T-helper 2 cell treated with Interferon-gamma antibody and Interleukin-4, amounts not matched to agents 5 μg/mL and 100 μg/mL, for 36 hours (primary cell): ENCODE results near the gene AOPEP.
"Not testable (repeated sequence)": the region's sequence is repeated elsewhere in the genome, so short reads cannot be mapped to it uniquely, and the experiment has no call there.

Source experiments
- DNase-seq: peaks from one replicate; pipeline ENCODE4 v3.0.0; 2021; ENCODE audit warnings: low spot score
- H3K27ac Mint-ChIP-seq: one replicate; pipeline ENCODE4 v1.8.0; 2021; ENCODE audit warnings: mild to moderate bottlenecking, mixed read lengths
- H3K27me3 Mint-ChIP-seq: one replicate; pipeline ENCODE4 v1.8.0; 2021; ENCODE audit warnings: low read depth, mixed read lengths
- H3K36me3 Mint-ChIP-seq: one replicate; pipeline ENCODE4 v1.8.0; 2021; ENCODE audit warnings: low read depth, mixed read lengths
- H3K4me1 Mint-ChIP-seq: one replicate; pipeline ENCODE4 v1.8.0; 2021; ENCODE audit warnings: low read depth, mixed read lengths
- H3K4me3 Mint-ChIP-seq: one replicate; pipeline ENCODE4 v1.8.0; 2022; ENCODE audit warnings: mild to moderate bottlenecking, moderate library complexity, mixed read lengths
- H3K9me3 Mint-ChIP-seq: one replicate; pipeline ENCODE4 v1.8.0; 2021; ENCODE audit warnings: mixed read lengths

AOPEP gene

DNA sequence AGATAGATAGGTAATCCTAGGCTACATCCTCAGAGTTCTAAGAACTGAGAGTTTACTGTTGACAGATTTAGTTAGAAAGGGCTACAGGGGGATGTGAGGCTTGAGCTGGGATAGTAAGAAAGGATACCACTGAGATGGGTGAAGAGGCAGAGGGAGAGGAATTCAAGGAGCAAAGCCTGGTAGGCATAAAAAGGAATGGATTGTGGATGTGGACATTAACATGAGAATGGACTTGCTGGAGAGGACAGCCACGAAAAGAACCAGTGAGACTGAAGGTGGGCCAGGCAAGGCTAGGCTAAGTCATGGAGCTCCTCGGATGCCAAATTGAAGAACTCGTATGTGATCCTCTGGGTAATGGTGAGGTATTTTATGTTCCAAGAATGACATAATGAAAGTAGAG is 211.9 kb downstream of the AOPEP start:
- H3K4me3 Mint-ChIP-seq: no peak overlapping the region
- H3K27ac Mint-ChIP-seq: no peak overlapping the region
- no peaks in the 10 kb centered on the region for H3K9me3 Mint-ChIP-seq
- peaks cover 2% of the 10 kb centered on the region for H3K36me3 Mint-ChIP-seq
- no peaks in the 10 kb centered on the region for H3K27me3 Mint-ChIP-seq
- no peak for DNase-seq
- no peaks in the 10 kb centered on the region for H3K4me1 Mint-ChIP-seq

DNA sequence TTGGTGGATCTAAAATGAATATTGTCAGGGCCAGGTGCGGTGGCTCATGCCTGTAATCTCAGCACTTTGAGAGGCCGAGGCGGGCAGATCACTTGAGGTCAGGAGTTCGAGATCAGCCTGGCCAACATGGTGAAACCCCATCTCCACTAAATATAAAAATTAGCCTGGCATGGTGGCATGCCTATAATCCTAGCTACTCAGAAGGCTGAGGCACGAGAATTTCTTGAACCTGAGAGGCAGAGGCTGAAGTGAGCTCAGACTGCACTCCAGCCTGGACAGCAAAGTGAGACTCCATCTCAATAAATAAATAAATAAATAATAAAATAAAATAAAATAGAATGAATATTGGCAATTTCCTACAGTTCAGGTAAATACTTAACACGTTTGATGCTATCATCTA is 213.8 kb downstream of the AOPEP start:
- not testable (repeated sequence) for H3K27me3 Mint-ChIP-seq, H3K9me3 Mint-ChIP-seq, H3K4me3 Mint-ChIP-seq, DNase-seq, H3K36me3 Mint-ChIP-seq, H3K4me1 Mint-ChIP-seq, H3K27ac Mint-ChIP-seq

DNA sequence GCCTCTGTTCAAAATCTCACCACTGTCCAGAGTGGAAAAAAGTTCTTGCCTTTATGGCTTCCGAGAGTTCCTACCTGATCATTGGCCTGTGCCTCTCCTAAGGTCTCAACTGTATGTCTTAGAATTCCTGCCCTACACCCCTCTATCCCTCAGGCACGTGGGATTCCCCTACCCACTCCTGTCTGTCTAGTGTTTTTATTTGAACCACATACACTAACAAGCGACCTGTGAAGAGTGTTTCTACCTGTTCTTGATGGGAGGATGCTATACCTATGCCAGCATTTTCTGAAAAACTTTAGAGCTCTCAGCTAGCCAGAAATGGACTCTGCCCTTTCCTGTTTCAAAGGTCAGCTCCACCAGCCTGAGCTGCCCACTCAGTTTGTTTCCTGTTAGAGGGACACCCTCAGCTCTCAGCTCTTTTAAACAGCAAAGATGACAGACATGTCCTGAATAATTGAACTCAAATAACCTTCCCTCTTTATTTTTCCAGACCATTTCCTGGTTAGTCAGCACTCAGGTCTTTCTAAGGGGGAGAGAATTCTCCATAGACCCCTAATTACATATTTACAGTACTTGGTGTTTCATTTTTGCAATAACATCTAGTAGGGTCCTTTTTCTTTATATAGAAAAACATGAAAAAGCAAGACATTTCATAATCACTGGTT is 214.8 kb downstream of the AOPEP start:
- DNase-seq: no peak
- Mint-ChIP-seq H3K36me3 (peaks cover 2% of the 10 kb centered on the region), H3K27ac (no peak overlapping the region), H3K4me1 (no peaks in the 10 kb centered on the region), H3K27me3 (no peaks in the 10 kb centered on the region), H3K9me3 (no peaks in the 10 kb centered on the region), H3K4me3 (no peak overlapping the region)

DNA sequence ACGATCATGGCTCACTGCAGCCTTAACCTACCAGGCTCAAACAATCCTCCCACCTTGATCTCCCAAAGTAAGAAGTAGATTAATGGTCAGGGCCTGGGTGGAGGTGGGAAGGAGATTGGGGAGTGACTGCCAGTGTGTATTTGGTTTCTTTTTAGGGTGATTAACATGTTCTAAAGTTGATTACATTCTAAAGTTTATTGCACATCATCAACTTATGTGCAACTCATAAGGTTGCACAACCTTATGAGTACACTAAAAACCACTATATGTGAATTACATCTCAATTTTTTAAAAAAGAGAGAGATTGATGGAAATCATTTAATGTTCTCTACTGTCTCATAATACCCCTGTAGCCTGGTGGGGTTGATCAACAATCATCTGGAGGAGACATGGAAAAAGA is 218.1 kb downstream of the AOPEP start:
- no peak for DNase-seq
- H3K36me3 Mint-ChIP-seq: no peaks in the 10 kb centered on the region
- no peaks in the 10 kb centered on the region for H3K27me3 Mint-ChIP-seq
- H3K4me1 Mint-ChIP-seq: peaks cover 3% of the 10 kb centered on the region
- no peak overlapping the region for H3K27ac Mint-ChIP-seq
- H3K9me3 Mint-ChIP-seq: no peaks in the 10 kb centered on the region
- H3K4me3 Mint-ChIP-seq: no peak overlapping the region

GRCh38 chr9:94945197-94946144 is 219.0 kb downstream of the AOPEP start:
- Mint-ChIP-seq H3K4me3 (no peak overlapping the region), H3K4me1 (peaks cover 3% of the 10 kb centered on the region), H3K27ac (no peak overlapping the region), H3K27me3 (no peaks in the 10 kb centered on the region), H3K36me3 (no peaks in the 10 kb centered on the region), H3K9me3 (no peaks in the 10 kb centered on the region)
- DNase-seq: no peak

GRCh38 chr9:94946256-94946655 is 219.8 kb downstream of the AOPEP start:
- no peaks in the 10 kb centered on the region for H3K27me3 Mint-ChIP-seq
- no peak overlapping the region for H3K4me3 Mint-ChIP-seq
- DNase-seq: no peak
- no peaks in the 10 kb centered on the region for H3K36me3 Mint-ChIP-seq
- H3K4me1 Mint-ChIP-seq: peaks cover 10% of the 10 kb centered on the region
- no peaks in the 10 kb centered on the region for H3K9me3 Mint-ChIP-seq
- no peak overlapping the region for H3K27ac Mint-ChIP-seq

- no peak overlapping the region for H3K4me3 Mint-ChIP-seq
- no peak for DNase-seq
- peaks cover 30% of the 10 kb centered on the region for H3K4me1 Mint-ChIP-seq
- H3K27ac Mint-ChIP-seq: no peak overlapping the region
- no peaks in the 10 kb centered on the region for H3K36me3 Mint-ChIP-seq
- no peaks in the 10 kb centered on the region for H3K9me3 Mint-ChIP-seq
- H3K27me3 Mint-ChIP-seq: no peaks in the 10 kb centered on the region
Observed at GRCh38 chr9:94948567-94949235, 222.2 kb downstream of the AOPEP start.

DNA sequence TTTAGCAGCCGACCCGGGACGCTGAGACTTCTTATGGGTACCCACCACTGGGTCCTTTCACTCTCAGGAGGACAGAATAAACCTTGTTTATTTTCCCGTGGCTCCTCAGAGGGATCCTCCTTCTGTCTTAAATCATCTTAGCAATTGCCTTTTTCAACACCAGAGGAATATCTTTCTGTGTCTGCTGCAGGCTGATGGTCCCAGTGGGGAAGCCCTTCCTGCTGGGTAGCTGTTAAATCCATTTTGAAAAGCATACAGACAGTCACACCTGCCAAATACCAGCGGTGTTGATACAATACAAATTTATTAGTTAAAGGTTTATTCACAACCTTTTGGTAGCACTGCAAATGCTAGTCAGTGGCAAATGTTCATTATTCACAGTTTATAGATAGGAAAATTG is 222.9 kb downstream of the AOPEP start:
- H3K4me3 Mint-ChIP-seq: no peak overlapping the region

GRCh38 chr9:94950040-94950578 is 223.6 kb downstream of the AOPEP start:
- no peak for DNase-seq
- Mint-ChIP-seq H3K9me3 (no peaks in the 10 kb centered on the region), H3K27me3 (no peaks in the 10 kb centered on the region), H3K4me3 (no peak overlapping the region), H3K27ac (no peak overlapping the region), H3K36me3 (no peaks in the 10 kb centered on the region), H3K4me1 (peaks cover 30% of the 10 kb centered on the region)

More for the DNA sequence above, 222.9 kb downstream of the AOPEP start:
- Mint-ChIP-seq H3K4me1 (peaks cover 30% of the 10 kb centered on the region), H3K9me3 (no peaks in the 10 kb centered on the region), H3K36me3 (no peaks in the 10 kb centered on the region), H3K27ac (no peak overlapping the region), H3K27me3 (no peaks in the 10 kb centered on the region)
- no peak for DNase-seq

- Mint-ChIP-seq H3K9me3 (no peaks in the 10 kb centered on the region), H3K4me1 (peaks cover 30% of the 10 kb centered on the region), H3K36me3 (peaks cover 4% of the 10 kb centered on the region), H3K4me3 (peak overlapping the region; percentile 59), H3K27ac (no peak overlapping the region), H3K27me3 (no peaks in the 10 kb centered on the region)
- DNase-seq: no peak
Observed at GRCh38 chr9:94950579-94951323, 224.3 kb downstream of the AOPEP start.

DNA sequence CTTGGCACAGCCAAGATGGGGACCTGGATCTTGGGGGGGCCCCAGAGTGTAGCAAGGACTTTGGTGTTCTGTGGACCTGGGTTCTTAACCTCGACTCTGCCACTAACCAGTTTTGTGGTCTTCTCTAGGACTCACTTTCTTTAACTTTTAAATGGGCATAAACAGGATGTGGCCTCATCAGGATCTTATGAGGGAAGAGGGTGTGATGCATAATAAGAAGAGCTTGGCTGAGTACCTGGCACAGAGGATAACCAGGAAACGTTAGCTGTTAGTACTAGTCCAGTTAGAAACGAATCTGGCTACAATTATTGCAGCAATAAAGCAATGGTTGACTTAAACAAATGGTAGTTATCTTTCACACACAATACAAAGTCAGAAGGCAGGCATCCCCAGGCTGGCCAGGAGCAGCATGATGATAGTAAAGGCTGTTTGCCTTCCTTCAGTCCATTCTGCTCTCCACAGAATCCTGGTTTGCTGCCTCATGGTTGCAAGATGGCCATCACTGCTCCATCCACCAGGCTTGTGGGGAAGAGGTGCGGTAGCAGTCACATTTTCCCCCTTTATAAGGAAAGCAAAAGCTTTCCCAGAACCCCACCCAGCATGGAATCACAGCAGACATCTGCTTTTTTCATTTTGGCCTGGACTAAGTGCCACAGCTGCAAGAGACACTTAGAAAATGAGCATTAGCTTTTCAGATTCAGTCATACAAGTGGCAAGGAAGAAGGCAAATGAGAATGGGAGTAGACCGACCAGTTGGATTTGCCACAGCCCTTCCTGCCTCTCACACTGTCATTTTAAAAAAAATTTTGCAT is 225.0 kb downstream of the AOPEP start:
- peak overlapping the region; percentile 17 for H3K27ac Mint-ChIP-seq
- peaks cover 4% of the 10 kb centered on the region for H3K36me3 Mint-ChIP-seq
- H3K9me3 Mint-ChIP-seq: no peaks in the 10 kb centered on the region
- H3K4me3 Mint-ChIP-seq: peak overlapping the region; percentile 59
- no peak for DNase-seq
- H3K27me3 Mint-ChIP-seq: no peaks in the 10 kb centered on the region
- peaks cover 30% of the 10 kb centered on the region for H3K4me1 Mint-ChIP-seq

DNA sequence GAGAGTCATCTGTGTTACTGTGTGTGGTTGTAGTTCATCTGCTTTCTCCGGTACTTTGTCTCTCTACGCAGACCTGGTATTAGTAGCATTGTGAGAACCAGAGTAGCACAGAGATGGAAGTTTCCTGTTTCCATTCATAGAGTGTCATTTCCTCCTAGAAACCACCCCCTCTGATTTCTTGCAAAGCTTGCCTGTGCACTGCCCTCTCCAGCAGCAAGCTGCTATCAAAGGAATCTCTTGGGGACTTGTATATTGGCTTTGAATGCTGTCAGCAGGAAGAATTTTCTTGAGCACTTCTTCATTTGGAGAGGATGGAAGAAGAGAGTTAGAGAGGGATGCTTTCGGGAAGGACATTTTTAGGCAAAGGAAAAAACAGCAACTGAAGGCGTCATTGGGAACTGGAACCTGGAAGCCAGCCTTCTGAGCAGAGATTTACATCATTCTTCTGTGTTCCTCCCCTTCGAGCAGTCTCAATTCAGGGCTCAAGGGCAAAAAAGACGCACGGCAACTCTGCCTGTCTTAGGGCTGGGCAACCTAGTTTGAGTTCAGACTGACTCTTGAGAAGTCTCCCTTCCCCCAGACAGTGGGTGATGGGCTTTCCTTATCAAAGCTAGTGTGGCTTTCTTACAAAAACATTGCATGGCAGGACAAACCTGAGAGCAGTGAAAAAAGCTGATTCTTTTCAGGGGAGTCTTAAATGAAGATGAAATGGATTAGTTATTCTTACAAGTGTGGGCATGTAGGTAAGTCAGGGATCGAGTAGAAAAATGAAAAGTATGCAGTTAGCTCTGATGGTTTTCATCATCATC is 226.3 kb downstream of the AOPEP start:
- Mint-ChIP-seq H3K36me3 (peaks cover 5% of the 10 kb centered on the region), H3K27ac (peak overlapping the region; percentile 69), H3K4me1 (peaks cover 30% of the 10 kb centered on the region), H3K9me3 (no peaks in the 10 kb centered on the region), H3K27me3 (no peaks in the 10 kb centered on the region), H3K4me3 (peak overlapping the region; percentile 66)
- DNase-seq: peak; percentile 18
